Fibroblast of lung (primary cell): ENCODE data around the gene MICAL3. TPM values are rescaled to one million over a fixed set of nuclear protein-coding genes. Genes with fewer than 3 reads are reported as not detected.

Experiments
- DNase-seq, 2 donors: peaks; one replicate each; pipeline versions ENCODE4 v3.0.0 to v3.0.0-alpha.2; 2010; ENCODE audit warnings: low read depth in 2 of 2
- H2AFZ ChIP-seq: 2 replicates; pipeline ENCODE4 v1.5.1; 2012; ENCODE audit warnings: low read length, control low read depth, inconsistent platforms
- H3K27ac ChIP-seq: 2 replicates; pipeline ENCODE4 v1.5.1; 2011; ENCODE audit warnings: low read length, control low read depth; ENCODE audit not compliant: insufficient read depth
- H3K27me3 ChIP-seq: 2 replicates; pipeline ENCODE4 v1.5.1; 2011; ENCODE audit warnings: mild to moderate bottlenecking, low read length; ENCODE audit not compliant: control insufficient read depth, insufficient read depth
- H3K36me3 ChIP-seq: 2 replicates; pipeline ENCODE4 v1.5.1; 2011; ENCODE audit warnings: low read length; ENCODE audit not compliant: control insufficient read depth, insufficient read depth
- H3K4me1 ChIP-seq: 2 replicates; pipeline ENCODE4 v1.5.1; 2011; ENCODE audit warnings: low read length; ENCODE audit not compliant: control insufficient read depth, insufficient read depth; ENCODE audit errors: extremely low read depth
- H3K4me2 ChIP-seq: 2 replicates; pipeline ENCODE4 v1.5.1; 2011; ENCODE audit warnings: low read length, control low read depth; ENCODE audit not compliant: insufficient read depth; ENCODE audit errors: extremely low read depth
- H3K4me3 ChIP-seq, 4 experiments: fragments of 200-600 bp in 1 of 4; sonication (generic) in 1 of 4; replicated peaks in 1 of 4; 2 replicates each; pipeline ENCODE4 v1.5.1; 2011 to 2016; ENCODE audit warnings: low read length in 4 of 4, low read depth in 3 of 4, mild to moderate bottlenecking in 3 of 4, control low read depth in 2 of 4, inconsistent platforms in 1 of 4, mixed read lengths in 1 of 4; ENCODE audit not compliant: insufficient read depth in 1 of 4; ENCODE audit errors: control extremely low read depth in 1 of 4
- H3K79me2 ChIP-seq: 2 replicates; pipeline ENCODE4 v1.5.1; 2012; ENCODE audit warnings: mild to moderate bottlenecking, low read length, inconsistent platforms; ENCODE audit not compliant: control insufficient read depth, insufficient read depth
- H3K9ac ChIP-seq: 2 replicates; pipeline ENCODE4 v1.5.1; 2011; ENCODE audit warnings: mild to moderate bottlenecking, low read length, control low read depth; ENCODE audit not compliant: insufficient read depth
- H3K9me3 ChIP-seq: 2 replicates; pipeline ENCODE4 v1.5.1; 2012; ENCODE audit warnings: low read depth, low read length; ENCODE audit not compliant: control insufficient read depth, insufficient read depth
- H4K20me1 ChIP-seq: 2 replicates; pipeline ENCODE4 v1.5.1; 2011; ENCODE audit warnings: low read length; ENCODE audit not compliant: control insufficient read depth, insufficient read depth; ENCODE audit errors: extremely low read depth
- EZH2 ChIP-seq: IDR thresholded peaks from 2 replicates; pipeline ENCODE4 v1.5.1; 2012; ENCODE audit warnings: low read length, control low read depth, mild to moderate bottlenecking; ENCODE audit errors: missing control alignments
- polyA plus RNA-seq, 2 donors: library from polyadenylated mRNA; depleted of rRNA in 1 of 2; stranded (reverse) in 1 of 2; unstranded in 1 of 2; fragments of >200 nt; gene quantifications; 2 replicates each; pipeline ENCODE4 v1.2.1, GENCODE V29; 2011 to 2012; ENCODE audit warnings: missing spikeins in 1 of 2
- total RNA-seq: library from RNA; depleted of rRNA; stranded (reverse); fragments of >200 nt; gene quantifications from 2 replicates; pipeline ENCODE4 v1.2.1, GENCODE V29; 2014
- TF ChIP-seq, protein P1 (sequence below), 2 donors: IDR thresholded peaks in 1 of 2; conservative IDR thresholded peaks in 1 of 2; 1 replicate in 1 of 2; 2 replicates in 1 of 2; pipeline ENCODE4 v1.5.1; 2011 to 2012; ENCODE audit warnings: low read length in 2 of 2, control low read depth in 1 of 2, inconsistent platforms in 1 of 2, low read depth in 1 of 2, mild to moderate bottlenecking in 1 of 2

Gene MICAL3
- total and polyA plus RNA-seq, 2 donors (not counting 1 experiment from before 2014, with no cell fraction given), result 10.8 to 22.6 TPM

DNA sequence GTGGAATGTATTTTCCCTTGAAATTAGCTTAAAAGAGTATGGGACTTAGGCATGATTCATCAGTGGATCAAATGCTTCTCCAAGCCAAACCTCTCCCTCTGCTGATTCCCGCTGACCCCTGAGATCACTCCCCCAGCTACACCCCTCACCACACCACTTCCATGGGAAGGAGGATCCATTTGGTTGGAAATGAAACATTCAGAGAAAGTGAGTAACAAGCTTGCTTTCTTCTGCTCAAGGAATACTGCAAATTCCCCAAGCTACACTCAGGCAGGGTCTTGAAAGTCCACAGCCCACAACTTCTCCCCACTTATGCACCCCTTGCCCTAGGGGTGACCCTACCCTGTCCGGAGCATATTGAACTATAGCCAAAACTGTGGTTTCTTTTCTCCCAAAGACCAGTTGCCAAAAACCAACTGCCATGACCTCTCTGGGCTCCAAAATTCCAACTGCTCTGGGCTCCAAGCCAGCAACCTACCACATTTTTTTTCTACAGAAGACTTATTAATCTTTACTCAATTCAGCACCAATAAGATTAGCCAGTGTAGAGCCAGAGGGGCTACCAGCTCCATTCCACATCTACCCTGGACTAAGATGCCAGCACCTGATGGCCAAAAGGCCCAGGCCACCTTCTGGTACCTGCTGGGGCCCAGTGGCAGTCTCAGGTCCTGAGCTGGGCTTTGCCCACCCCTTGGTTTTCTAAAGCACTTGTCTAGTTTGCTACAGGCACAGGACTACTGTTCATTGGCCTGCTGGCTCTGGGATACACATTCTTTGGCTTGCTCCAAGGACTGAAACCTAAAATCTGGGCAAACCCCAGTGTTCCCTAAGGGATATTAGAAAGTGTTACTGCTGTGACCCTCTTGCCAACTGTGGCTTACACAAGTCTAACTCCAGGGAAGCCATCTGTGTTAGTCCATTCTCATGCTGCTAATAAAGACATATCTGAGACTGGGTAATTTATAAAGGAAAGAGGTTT lies 101.1 kb downstream of the MICAL3 start:
- Histone ChIP-seq H3K4me2 (peak overlapping the region; percentile 74), H4K20me1 (no peaks in the 10 kb centered on the region), H3K4me3 (peak overlapping the region in 3 of 4 experiments; percentile 9 to 40 (median 38))

DNA sequence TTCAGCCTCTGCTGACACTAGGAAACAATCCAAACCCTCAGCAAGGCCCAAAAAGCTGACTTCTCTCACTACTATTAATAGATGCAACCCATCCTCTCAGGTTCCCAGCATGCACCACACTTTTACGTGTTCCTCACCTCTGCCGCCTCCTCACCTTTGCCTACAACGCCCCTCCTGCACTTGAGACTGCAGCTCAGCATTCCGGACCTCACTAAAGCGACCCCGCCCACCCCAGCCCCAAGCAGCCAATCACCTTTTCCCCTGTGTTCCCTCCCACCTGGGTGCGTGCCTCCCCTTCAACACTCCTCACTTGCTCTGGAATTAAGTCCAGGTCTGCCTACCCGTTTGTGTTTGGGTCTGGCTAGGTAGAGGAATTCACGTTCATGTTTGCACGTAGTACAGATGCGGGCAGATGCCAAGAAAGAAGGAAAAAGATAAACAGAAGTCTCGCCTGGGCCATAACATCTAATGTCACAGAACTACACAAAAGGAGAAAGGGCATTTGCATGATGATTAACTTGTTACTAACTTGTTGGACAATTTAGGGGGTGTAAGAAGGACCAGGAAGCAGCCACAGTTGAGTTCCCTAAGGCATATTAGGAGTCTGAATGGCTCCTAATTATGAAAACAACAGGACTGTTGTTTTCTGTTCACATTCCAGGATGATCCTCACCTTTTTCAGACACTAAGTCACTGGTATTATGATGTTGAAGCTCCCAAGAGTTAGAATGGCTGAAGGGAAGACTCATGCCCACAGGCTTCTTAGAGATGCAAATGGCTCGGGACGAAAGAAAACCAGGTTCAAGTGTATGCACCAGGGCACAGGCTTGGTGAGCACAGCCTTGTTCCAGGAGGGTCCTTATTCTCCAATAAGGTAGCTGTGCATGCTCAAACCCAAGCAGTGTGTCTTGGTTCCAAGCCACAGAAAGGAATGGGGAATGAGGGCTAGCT lies 102.2 kb downstream of the MICAL3 start:
- TF ChIP-seq EZH2, result no peak
- TF ChIP-seq, protein P1, sequence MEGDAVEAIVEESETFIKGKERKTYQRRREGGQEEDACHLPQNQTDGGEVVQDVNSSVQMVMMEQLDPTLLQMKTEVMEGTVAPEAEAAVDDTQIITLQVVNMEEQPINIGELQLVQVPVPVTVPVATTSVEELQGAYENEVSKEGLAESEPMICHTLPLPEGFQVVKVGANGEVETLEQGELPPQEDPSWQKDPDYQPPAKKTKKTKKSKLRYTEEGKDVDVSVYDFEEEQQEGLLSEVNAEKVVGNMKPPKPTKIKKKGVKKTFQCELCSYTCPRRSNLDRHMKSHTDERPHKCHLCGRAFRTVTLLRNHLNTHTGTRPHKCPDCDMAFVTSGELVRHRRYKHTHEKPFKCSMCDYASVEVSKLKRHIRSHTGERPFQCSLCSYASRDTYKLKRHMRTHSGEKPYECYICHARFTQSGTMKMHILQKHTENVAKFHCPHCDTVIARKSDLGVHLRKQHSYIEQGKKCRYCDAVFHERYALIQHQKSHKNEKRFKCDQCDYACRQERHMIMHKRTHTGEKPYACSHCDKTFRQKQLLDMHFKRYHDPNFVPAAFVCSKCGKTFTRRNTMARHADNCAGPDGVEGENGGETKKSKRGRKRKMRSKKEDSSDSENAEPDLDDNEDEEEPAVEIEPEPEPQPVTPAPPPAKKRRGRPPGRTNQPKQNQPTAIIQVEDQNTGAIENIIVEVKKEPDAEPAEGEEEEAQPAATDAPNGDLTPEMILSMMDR (conservative IDR thresholded peaks at IDR 0.05 in 1 of 2, IDR thresholded peaks at IDR 0.05 in 1 of 2; ENCODE audit: low read depth in 1 of 2, low read length in 2 of 2), result no peak
- H3K4me3 ChIP-seq, result peak overlapping the region in 2 of 4 experiments; percentile 23 to 38
- no peaks in the 10 kb centered on the region for H3K9me3 ChIP-seq
- H2AFZ ChIP-seq, result no peak overlapping the region
- no peaks in the 10 kb centered on the region for H3K27me3 ChIP-seq
- peak in 1 of 2 donors; percentile 42 for DNase-seq
- no peaks in the 10 kb centered on the region for H4K20me1 ChIP-seq
- peak overlapping the region; percentile 66 for H3K27ac ChIP-seq
- H3K36me3 ChIP-seq, result no peaks in the 10 kb centered on the region
- peak overlapping the region; percentile 68 for H3K4me2 ChIP-seq
- peaks cover 36% of the 10 kb centered on the region for H3K4me1 ChIP-seq
- no peak overlapping the region for H3K9ac ChIP-seq
- peaks cover 14% of the 10 kb centered on the region for H3K79me2 ChIP-seq

More for the DNA sequence above, 101.1 kb downstream of the MICAL3 start:
- H2AFZ ChIP-seq, result no peak overlapping the region
- no peaks in the 10 kb centered on the region for H3K27me3 ChIP-seq
- H3K27ac ChIP-seq, result peak overlapping the region; percentile 66
- peak; percentile 95 to 97 for DNase-seq
- H3K4me1 ChIP-seq, result peaks cover 36% of the 10 kb centered on the region
- H3K79me2 ChIP-seq, result peaks cover 19% of the 10 kb centered on the region
- H3K9ac ChIP-seq, result no peak overlapping the region
- H3K36me3 ChIP-seq, result no peaks in the 10 kb centered on the region
- TF ChIP-seq, protein P1 (conservative IDR thresholded peaks at IDR 0.05 in 1 of 2, IDR thresholded peaks at IDR 0.05 in 1 of 2; ENCODE audit: low read depth in 1 of 2, low read length in 2 of 2), result no peak
- no peak for TF ChIP-seq EZH2
- no peaks in the 10 kb centered on the region for H3K9me3 ChIP-seq
